CD4-positive, alpha-beta T cell treated with Interleukin-17A for 4 hours (primary cell): ENCODE data around the gene DUOX1.
A peak's percentile ranks its signal among the peaks of the same experiment; 100 is the strongest.

Experiments used
- DNase-seq: peaks from one replicate; pipeline ENCODE4 v3.0.0-alpha.2; 2020; ENCODE audit warnings: mixed read lengths

DUOX1 gene

DNA sequence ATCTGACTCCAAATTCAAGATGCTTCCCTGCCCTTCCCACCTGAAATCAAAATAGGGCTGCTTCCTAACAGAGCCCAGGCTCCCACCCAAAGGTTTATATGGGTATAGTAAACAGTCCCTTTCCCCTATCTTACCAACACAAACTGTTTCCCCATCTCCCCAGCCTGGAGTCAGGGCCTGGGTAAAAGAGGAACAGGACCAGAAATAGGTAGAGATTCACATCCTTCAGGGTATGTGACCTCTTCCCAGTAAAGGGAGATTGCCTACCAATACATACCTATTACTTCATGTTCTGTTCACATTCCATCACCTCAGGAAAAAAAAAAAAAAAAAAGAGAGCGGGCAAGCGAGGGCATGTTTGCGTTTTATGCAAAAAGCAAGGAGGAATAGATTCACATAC is 67.7 kb downstream of the DUOX1 start:
- DNase-seq = no peak

GRCh38 chr15:45198337-45199135 is 68.7 kb downstream of the DUOX1 start:
- peak; percentile 91 for DNase-seq

- peak; percentile 41 for DNase-seq
Measured at GRCh38 chr15:45199136-45199810, 69.5 kb downstream of the DUOX1 start.

DNA sequence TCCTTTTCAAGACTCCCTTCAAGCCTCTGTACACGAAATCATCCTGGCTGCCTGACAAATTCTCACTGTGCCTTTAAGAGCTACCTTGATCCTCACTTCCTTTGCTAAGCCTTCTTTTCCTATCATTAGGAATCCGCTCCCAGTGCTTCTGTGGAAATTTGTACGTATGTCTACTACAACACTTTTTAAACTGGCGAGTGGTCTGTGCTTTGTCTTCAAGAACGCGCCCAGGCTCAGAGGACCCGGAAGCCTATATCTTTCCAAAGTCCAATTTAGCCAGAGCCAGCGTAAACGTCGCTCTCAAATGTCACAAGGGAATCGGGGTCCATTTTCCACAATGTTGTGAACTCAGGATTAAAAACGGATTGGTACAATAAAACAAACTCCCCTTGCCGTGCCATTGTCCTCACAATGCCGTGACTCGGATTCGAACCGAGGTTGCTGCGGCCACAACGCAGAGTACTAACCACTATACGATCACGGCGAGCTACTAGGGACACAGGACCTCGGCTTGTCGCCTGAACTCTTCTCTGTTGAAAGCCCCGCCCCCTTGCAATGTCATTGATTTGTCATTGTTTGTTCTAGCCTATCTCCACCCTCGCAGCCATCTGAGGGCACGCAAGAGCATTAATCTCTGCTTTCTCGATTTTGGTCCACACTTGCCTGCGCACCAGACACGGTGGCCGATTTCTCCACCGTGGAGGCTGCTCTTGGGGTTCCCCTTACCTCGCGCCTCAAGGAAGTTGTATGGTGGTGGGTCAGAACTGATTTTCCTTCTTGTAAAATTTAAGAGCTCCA is 70.4 kb downstream of the DUOX1 start:
- DNase-seq = peak; percentile 96

- DNase-seq = peak; percentile 74
Measured at GRCh38 chr15:45200799-45201556, 71.2 kb downstream of the DUOX1 start.

DNA sequence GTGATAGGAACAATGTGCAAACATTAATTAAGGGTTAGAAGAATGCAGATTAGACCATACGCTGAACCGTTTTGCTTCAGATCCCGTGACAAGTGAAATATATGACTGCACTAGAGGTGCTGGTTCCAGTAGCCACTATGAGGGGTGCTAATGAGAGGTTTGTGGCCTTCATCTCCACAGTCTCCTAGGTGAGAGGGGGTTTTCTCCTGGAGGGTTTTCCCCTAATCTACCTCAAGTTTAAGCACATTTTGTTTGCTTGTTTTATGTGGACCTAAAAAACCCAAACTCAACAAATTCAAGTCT is 71.7 kb downstream of the DUOX1 start:
- DNase-seq = no peak

- DNase-seq = no peak
Measured at GRCh38 chr15:45201869-45202268, 72.1 kb downstream of the DUOX1 start.

- no peak for DNase-seq
Measured at GRCh38 chr15:45203182-45203581, 73.4 kb downstream of the DUOX1 start.

DNA sequence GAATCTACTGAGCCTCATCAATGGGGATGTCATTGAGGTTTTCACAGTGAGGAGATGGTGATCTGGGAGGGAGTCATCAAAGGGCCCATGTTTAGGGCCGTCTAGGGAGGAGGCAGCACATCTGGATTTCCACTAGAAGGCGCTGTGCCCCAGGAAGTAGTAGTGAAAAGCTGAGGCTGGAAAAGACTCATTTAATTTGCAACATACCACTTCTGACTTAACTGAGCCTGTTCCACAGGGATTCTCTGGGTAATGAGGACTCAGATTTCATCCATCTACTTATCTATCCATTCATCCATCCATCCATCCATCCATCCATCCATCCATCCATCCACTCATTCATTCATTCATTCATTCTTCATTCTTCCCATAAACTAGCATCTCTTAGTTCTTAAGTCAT is 75.4 kb downstream of the DUOX1 start:
- DNase-seq = peak; percentile 69

DNA sequence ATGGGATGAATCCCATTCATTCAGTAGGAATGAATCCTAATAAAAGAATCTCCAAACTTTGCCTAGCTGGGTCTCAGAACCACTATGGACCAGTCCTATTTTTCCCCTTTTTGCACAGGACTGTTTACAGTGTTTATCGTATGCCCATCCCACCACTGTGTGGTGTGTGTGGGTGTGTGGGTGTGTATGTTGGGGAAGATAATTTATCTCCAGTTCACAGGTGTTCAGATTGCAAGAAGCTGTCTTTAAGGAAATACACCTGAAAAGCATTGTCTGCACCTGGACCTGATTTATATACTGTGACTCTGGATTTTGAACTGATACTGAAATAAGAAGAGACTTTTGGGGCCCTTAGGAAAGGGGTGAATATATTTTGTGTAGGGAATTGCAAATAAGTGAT is 82.7 kb downstream of the DUOX1 start:
- DNase-seq = no peak
